HL-60 (cell line): Measurements from ENCODE around the gene ZDHHC9.

Experiments
- DNase-seq, 2 experiments: peaks; one replicate each; pipeline ENCODE4 v3.0.0-alpha.2; 2010 to 2020; ENCODE audit warnings: low read depth in 1 of 2, low spot score in 1 of 2
- H3K27ac ChIP-seq: fragments of 250-450 bp; sonication (Bioruptor Pico); replicated peaks from 2 replicates; pipeline ENCODE4 v1.5.1; 2020; ENCODE audit warnings: mild to moderate bottlenecking, moderate library complexity
- H3K27me3 ChIP-seq: fragments of 250-450 bp; sonication (Bioruptor Pico); 2 replicates; pipeline ENCODE4 v1.5.1; 2021; ENCODE audit warnings: mild to moderate bottlenecking, moderate library complexity; ENCODE audit not compliant: insufficient read depth, poor library complexity, severe bottlenecking
- H3K4me3 ChIP-seq: replicated peaks from 2 replicates; pipeline ENCODE4 v1.5.1; 2011; ENCODE audit warnings: mild to moderate bottlenecking, control low read depth, low read length; ENCODE audit not compliant: insufficient read depth
- GABPA ChIP-seq: IDR thresholded peaks from 2 replicates; pipeline ENCODE4 v1.6.1; 2012; ENCODE audit warnings: low read depth
- POLR2AphosphoS5 ChIP-seq: IDR thresholded peaks from 2 replicates; pipeline ENCODE4 v1.6.1; 2012; ENCODE audit warnings: low read depth
- SPI1 ChIP-seq: IDR thresholded peaks from 2 replicates; pipeline ENCODE4 v1.6.1; 2012; ENCODE audit warnings: low read depth, mild to moderate bottlenecking, borderline replicate concordance
- TF ChIP-seq, protein P1 (sequence below): IDR thresholded peaks from 2 replicates; pipeline ENCODE4 v1.6.1; 2012; ENCODE audit warnings: low read depth; ENCODE audit not compliant: insufficient replicate concordance
- TF ChIP-seq, protein P2 (sequence below): IDR thresholded peaks from one replicate; pipeline ENCODE4 v1.5.1; 2011; ENCODE audit warnings: low read length, control low read depth, inconsistent platforms; ENCODE audit not compliant: insufficient read depth

The ZDHHC9 gene

DNA sequence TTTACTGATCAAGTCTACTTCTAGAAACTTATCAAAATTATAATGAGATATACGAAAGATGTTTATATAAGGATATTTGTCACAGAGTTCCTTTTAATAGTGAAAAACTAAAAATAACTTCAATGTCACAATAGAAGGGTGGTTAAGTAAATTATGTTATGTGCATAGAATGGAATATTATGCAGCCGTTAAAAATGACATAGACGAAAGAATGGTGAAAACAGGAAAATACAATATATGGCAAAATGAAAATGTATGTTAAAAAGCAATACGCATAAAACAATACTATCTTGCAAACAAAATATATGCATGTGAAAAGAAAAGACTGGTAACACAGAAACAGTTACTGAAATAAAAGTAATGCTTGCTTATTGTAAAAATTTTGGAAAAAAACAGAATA lies 19.1 kb downstream of the ZDHHC9 start:
- H3K4me3 ChIP-seq = no peak overlapping the region
- TF ChIP-seq, protein P1, sequence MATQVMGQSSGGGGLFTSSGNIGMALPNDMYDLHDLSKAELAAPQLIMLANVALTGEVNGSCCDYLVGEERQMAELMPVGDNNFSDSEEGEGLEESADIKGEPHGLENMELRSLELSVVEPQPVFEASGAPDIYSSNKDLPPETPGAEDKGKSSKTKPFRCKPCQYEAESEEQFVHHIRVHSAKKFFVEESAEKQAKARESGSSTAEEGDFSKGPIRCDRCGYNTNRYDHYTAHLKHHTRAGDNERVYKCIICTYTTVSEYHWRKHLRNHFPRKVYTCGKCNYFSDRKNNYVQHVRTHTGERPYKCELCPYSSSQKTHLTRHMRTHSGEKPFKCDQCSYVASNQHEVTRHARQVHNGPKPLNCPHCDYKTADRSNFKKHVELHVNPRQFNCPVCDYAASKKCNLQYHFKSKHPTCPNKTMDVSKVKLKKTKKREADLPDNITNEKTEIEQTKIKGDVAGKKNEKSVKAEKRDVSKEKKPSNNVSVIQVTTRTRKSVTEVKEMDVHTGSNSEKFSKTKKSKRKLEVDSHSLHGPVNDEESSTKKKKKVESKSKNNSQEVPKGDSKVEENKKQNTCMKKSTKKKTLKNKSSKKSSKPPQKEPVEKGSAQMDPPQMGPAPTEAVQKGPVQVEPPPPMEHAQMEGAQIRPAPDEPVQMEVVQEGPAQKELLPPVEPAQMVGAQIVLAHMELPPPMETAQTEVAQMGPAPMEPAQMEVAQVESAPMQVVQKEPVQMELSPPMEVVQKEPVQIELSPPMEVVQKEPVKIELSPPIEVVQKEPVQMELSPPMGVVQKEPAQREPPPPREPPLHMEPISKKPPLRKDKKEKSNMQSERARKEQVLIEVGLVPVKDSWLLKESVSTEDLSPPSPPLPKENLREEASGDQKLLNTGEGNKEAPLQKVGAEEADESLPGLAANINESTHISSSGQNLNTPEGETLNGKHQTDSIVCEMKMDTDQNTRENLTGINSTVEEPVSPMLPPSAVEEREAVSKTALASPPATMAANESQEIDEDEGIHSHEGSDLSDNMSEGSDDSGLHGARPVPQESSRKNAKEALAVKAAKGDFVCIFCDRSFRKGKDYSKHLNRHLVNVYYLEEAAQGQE = no peak
- TF ChIP-seq, protein P2, sequence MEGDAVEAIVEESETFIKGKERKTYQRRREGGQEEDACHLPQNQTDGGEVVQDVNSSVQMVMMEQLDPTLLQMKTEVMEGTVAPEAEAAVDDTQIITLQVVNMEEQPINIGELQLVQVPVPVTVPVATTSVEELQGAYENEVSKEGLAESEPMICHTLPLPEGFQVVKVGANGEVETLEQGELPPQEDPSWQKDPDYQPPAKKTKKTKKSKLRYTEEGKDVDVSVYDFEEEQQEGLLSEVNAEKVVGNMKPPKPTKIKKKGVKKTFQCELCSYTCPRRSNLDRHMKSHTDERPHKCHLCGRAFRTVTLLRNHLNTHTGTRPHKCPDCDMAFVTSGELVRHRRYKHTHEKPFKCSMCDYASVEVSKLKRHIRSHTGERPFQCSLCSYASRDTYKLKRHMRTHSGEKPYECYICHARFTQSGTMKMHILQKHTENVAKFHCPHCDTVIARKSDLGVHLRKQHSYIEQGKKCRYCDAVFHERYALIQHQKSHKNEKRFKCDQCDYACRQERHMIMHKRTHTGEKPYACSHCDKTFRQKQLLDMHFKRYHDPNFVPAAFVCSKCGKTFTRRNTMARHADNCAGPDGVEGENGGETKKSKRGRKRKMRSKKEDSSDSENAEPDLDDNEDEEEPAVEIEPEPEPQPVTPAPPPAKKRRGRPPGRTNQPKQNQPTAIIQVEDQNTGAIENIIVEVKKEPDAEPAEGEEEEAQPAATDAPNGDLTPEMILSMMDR = no peak
- no peak for TF ChIP-seq SPI1
- no peak for TF ChIP-seq POLR2AphosphoS5
- no peak for TF ChIP-seq GABPA
- no peak for DNase-seq
- H3K27ac ChIP-seq = no peak overlapping the region
- H3K27me3 ChIP-seq = no peaks in the 10 kb centered on the region

DNA sequence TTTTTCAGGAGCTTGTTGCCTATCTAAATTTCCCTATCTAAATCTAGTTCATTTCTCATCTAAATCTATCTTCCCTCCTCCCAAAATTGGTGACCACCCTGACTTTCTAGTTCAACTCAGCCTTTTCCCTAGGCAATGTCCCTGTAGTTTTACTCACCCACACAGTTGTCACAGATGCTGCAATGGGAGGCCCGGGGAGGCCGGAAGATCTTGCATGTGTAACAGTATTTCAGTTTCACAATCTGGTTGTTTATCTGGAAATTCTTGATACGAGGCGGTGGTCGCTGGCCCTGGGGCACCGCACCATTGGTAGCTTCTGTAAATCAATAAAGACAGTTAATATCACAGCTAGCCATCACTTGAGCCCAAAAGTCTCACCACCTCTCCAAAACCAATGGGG lies 20.2 kb downstream of the ZDHHC9 start:
- DNase-seq = peak in 1 of 2 experiments; percentile 37
- no peaks in the 10 kb centered on the region for H3K27me3 ChIP-seq
- peak overlapping the region; percentile 42; the same call in 1 of the 2 replicates for H3K27ac ChIP-seq
- TF ChIP-seq GABPA = no peak
- TF ChIP-seq, protein P1 = no peak
- no peak for TF ChIP-seq SPI1
- no peak for TF ChIP-seq POLR2AphosphoS5
- TF ChIP-seq, protein P2 = no peak
- H3K4me3 ChIP-seq = no peak overlapping the region

DNA sequence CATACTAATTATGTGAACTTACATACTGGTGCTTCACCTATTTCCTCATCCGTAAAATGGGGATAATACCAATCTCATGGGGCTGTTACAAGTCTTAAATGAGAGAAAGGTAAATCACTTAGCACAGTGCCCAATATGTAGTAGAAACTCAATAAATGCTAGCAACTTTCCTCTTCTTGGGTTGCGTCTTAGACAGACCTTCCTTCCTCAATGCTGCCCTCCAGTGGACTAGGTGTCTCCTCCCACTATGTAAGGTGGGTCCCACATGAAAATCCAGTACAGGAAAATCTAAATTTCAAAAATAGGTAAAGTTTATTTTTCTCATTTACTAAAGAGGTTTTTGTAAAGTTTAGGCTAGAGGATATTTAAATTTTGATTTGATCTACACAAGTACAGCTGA lies 20.6 kb downstream of the ZDHHC9 start:
- H3K27me3 ChIP-seq = no peaks in the 10 kb centered on the region
- DNase-seq = peak in 1 of 2 experiments; percentile 58
- H3K4me3 ChIP-seq = no peak overlapping the region
- TF ChIP-seq GABPA (no peak), SPI1 (no peak), POLR2AphosphoS5 (no peak)
- TF ChIP-seq, protein P2 = no peak
- TF ChIP-seq, protein P1 = no peak
- peak overlapping the region; percentile 42; the same call in 1 of the 2 replicates for H3K27ac ChIP-seq
